ENCODE data around the gene IGFBP5.

IGFBP5 gene

GRCh38 chr2:216717491-216717901, 22.1 kb upstream of the IGFBP5 start:
- TF ChIP-seq, protein P1, sequence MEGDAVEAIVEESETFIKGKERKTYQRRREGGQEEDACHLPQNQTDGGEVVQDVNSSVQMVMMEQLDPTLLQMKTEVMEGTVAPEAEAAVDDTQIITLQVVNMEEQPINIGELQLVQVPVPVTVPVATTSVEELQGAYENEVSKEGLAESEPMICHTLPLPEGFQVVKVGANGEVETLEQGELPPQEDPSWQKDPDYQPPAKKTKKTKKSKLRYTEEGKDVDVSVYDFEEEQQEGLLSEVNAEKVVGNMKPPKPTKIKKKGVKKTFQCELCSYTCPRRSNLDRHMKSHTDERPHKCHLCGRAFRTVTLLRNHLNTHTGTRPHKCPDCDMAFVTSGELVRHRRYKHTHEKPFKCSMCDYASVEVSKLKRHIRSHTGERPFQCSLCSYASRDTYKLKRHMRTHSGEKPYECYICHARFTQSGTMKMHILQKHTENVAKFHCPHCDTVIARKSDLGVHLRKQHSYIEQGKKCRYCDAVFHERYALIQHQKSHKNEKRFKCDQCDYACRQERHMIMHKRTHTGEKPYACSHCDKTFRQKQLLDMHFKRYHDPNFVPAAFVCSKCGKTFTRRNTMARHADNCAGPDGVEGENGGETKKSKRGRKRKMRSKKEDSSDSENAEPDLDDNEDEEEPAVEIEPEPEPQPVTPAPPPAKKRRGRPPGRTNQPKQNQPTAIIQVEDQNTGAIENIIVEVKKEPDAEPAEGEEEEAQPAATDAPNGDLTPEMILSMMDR (IDR thresholded peaks at IDR 0.05; ENCODE audit: low read depth, low read length, missing control alignments) = no peak
- no peak for DNase-seq (ENCODE audit: low read depth)
- in situ Hi-C loops (cut with HindIII; ENCODE audit: low sequenced_read_pairs) = no loop called here
- no peak overlapping the region for H3K4me3 ChIP-seq (ENCODE audit: low read depth, low read length)

- H3K4me3 ChIP-seq (ENCODE audit: low read depth, low read length) = no peak overlapping the region
- in situ Hi-C loops (cut with HindIII; ENCODE audit: low sequenced_read_pairs) = no loop called here
- DNase-seq (ENCODE audit: low read depth) = no peak
- TF ChIP-seq, protein P1 (IDR thresholded peaks at IDR 0.05; ENCODE audit: low read depth, low read length, missing control alignments) = no peak
Measured at GRCh38 chr2:216716109-216716508, 20.8 kb upstream of the IGFBP5 start.

- TF ChIP-seq, protein P1 (IDR thresholded peaks at IDR 0.05; ENCODE audit: low read depth, low read length, missing control alignments) = no peak
- in situ Hi-C loops (cut with HindIII; ENCODE audit: low sequenced_read_pairs) = no loop called here
Measured at GRCh38 chr2:216715402-216715974, 20.1 kb upstream of the IGFBP5 start.

GRCh38 chr2:216714376-216714775, 19.0 kb upstream of the IGFBP5 start:
- DNase-seq (ENCODE audit: low read depth) = no peak
- TF ChIP-seq, protein P1 (IDR thresholded peaks at IDR 0.05; ENCODE audit: low read depth, low read length, missing control alignments) = no peak
- no peak overlapping the region for H3K4me3 ChIP-seq (ENCODE audit: low read depth, low read length)
- in situ Hi-C loops (cut with HindIII; ENCODE audit: low sequenced_read_pairs) = no loop called here

More at GRCh38 chr2:216715402-216715974, 20.1 kb upstream of the IGFBP5 start:
- H3K4me3 ChIP-seq (ENCODE audit: low read depth, low read length) = no peak overlapping the region
- DNase-seq (ENCODE audit: low read depth) = no peak

- in situ Hi-C loops (cut with HindIII; ENCODE audit: low sequenced_read_pairs) = no loop called here
- DNase-seq (ENCODE audit: low read depth) = peak; percentile 92
- TF ChIP-seq, protein P1 (IDR thresholded peaks at IDR 0.05; ENCODE audit: low read depth, low read length, missing control alignments) = no peak
- no peak overlapping the region for H3K4me3 ChIP-seq (ENCODE audit: low read depth, low read length)
Measured at GRCh38 chr2:216713691-216714336, 18.5 kb upstream of the IGFBP5 start.

DNA sequence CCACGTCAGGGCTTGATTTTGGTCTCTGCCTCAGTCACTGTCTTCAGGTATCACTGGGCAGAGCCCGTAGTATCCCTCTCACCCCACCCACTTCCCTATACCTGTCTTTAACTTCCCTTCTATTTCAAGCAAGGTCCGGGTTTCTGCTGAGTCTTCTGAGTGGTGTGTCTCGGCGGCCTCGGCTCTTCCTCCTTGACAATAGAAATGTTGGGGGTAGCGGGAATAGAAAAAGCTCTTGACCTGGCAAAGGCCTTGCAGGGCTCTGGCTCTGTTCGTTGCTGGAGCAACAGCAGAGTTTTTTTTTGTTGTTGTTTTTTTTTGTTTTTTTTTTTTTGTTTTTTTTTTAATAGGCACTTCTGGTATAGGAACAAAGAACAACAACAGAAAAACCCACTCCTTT, 16.0 kb upstream of the IGFBP5 start:
- DNase-seq (ENCODE audit: low read depth) = no peak
- no peak overlapping the region for H3K4me3 ChIP-seq (ENCODE audit: low read depth, low read length)
- TF ChIP-seq, protein P1 (IDR thresholded peaks at IDR 0.05; ENCODE audit: low read depth, low read length, missing control alignments) = no peak
- in situ Hi-C loops (cut with HindIII; ENCODE audit: low sequenced_read_pairs) = no loop called here
